Large intestine (tissue), 3 donors: ENCODE measurements around the gene ODAD4. TPM values are rescaled to one million over a fixed set of nuclear protein-coding genes. Genes with fewer than 3 reads are reported as not detected.

Experiments used
- DNase-seq, 2 donors: peaks; one replicate each; pipeline versions ENCODE4 v3.0.0 to v3.0.0-alpha.2; 2013
- H3K27ac ChIP-seq: one replicate; pipeline ENCODE4 v1.5.1; 2013; ENCODE audit warnings: low read length
- H3K27me3 ChIP-seq: 2 replicates; pipeline ENCODE4 v1.6.1; 2013; ENCODE audit warnings: low read length; ENCODE audit not compliant: control insufficient read depth, insufficient read depth
- H3K36me3 ChIP-seq: 2 replicates; pipeline ENCODE4 v1.6.1; 2013; ENCODE audit warnings: low read length; ENCODE audit not compliant: control insufficient read depth, insufficient read depth
- H3K4me1 ChIP-seq: one replicate; pipeline ENCODE4 v1.6.1; 2013; ENCODE audit warnings: low read length; ENCODE audit not compliant: control insufficient read depth, insufficient read depth
- H3K4me3 ChIP-seq: one replicate; pipeline ENCODE4 v1.5.1; 2013; ENCODE audit warnings: low read length
- H3K9me3 ChIP-seq: one replicate; pipeline ENCODE4 v1.6.1; 2013; ENCODE audit warnings: mild to moderate bottlenecking, low read depth, low read length, moderate library complexity; ENCODE audit not compliant: control insufficient read depth
- WGBS: methylation state at CpG from one replicate; pipeline ENCODE4 v1.1.5; 2013; ENCODE audit warnings: low lambda C conversion rate; ENCODE audit not compliant: insufficient coverage; 5-methylcytosine and 5-hydroxymethylcytosine counted together
- polyA plus RNA-seq: library from polyadenylated mRNA; unstranded; fragments of 120-200 nt; gene quantifications from one replicate; pipeline ENCODE4 v1.2.1, GENCODE V29; 2013

The ODAD4 gene
- polyA plus RNA-seq, 1 donor: 0.87 TPM

DNA sequence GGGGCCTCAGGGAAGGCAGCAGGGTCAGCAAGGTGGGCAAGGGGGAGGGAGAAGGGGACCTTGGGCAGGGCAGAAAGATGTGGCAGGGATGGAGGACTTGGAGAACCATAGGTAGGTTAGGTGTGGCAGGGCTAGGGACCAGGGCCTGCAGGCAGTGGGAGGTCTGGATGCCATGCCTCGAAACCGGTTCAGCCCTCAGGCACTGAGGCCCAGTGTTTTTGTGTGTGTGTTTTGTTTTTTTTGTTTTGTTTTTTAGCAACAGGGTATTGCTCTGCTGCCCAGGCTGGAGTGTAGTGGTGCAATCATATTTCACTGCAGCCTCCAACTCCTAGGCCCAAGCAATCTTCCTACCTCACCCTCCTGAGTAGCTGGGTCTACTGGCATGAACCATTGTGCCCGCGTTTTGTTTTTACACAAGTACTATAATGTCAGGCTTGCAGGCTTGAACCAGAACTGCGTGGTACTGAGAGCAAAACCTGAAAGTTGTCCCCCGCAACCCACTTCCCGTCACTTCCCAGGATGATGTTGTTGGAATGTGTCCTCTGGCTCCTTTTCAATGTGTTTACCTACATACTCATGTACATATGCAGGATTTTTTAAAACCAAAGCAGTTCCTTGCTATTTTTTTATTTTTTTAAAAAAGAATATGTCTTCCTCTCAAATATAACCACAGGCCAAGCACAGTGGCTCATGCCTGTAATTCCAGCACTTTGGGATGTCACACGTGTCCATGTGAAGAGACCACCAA, 12.4 kb downstream of the ODAD4 start:
- no peaks in the 10 kb centered on the region for H3K27me3 ChIP-seq
- DNase-seq: no peak
- no peak overlapping the region for H3K4me3 ChIP-seq
- no peak overlapping the region for H3K27ac ChIP-seq
- no peaks in the 10 kb centered on the region for H3K9me3 ChIP-seq
- no peaks in the 10 kb centered on the region for H3K36me3 ChIP-seq
- H3K4me1 ChIP-seq: peaks cover 2% of the 10 kb centered on the region
- WGBS: 80% methylated on average over 2 of the region's 8 CpGs

DNA sequence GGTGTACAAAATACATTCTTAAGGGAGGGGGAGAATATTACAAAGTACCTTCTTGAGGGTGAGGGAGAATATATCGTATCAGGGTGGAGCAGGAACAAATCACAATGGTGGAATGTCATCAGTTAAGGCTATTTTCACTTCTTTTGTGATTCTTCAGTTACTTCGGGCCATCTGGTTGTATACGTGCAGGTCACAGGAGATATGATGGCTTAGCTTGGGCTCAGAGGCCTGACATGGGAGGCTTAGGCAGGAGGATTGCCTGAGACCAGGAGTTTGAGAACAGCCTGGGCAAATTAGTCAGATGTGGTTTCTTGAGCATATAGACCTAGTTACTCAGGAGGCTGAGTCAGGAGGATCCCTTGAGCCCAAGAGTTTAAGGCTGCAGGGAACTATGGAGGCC, 13.1 kb downstream of the ODAD4 start:
- Histone ChIP-seq H3K27ac (no peak overlapping the region), H3K27me3 (no peaks in the 10 kb centered on the region), H3K9me3 (no peaks in the 10 kb centered on the region), H3K4me3 (no peak overlapping the region), H3K36me3 (no peaks in the 10 kb centered on the region), H3K4me1 (peaks cover 2% of the 10 kb centered on the region)
- no CpG with 5 or more reads among the region's 3 CpGs for WGBS
- DNase-seq: no peak

DNA sequence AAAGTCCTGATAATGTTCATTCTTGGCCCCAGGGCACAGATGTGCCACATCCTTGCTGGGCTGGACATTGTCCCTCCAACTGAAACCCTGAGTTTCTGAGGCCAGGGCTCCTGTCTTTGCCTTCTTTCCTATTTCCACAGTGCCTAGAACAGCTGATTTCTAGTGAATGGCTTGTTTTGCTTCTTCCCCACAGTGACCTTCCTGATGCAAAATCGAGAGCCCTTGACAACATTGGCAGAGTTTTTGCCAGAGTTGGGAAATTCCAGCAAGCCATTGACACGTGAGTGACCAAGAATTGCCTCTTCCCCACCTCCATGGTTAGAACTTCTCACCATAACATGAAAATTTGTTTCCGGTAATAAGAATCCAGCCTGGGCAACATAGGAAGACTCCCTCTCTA, 14.5 kb downstream of the ODAD4 start:
- H3K9me3 ChIP-seq: no peaks in the 10 kb centered on the region
- H3K27ac ChIP-seq: peak overlapping the region; percentile 20
- DNase-seq: no peak
- WGBS: no CpG with 5 or more reads among the region's 3 CpGs
- peaks cover 2% of the 10 kb centered on the region for H3K4me1 ChIP-seq
- H3K4me3 ChIP-seq: no peak overlapping the region
- no peaks in the 10 kb centered on the region for H3K36me3 ChIP-seq
- H3K27me3 ChIP-seq: no peaks in the 10 kb centered on the region

DNA sequence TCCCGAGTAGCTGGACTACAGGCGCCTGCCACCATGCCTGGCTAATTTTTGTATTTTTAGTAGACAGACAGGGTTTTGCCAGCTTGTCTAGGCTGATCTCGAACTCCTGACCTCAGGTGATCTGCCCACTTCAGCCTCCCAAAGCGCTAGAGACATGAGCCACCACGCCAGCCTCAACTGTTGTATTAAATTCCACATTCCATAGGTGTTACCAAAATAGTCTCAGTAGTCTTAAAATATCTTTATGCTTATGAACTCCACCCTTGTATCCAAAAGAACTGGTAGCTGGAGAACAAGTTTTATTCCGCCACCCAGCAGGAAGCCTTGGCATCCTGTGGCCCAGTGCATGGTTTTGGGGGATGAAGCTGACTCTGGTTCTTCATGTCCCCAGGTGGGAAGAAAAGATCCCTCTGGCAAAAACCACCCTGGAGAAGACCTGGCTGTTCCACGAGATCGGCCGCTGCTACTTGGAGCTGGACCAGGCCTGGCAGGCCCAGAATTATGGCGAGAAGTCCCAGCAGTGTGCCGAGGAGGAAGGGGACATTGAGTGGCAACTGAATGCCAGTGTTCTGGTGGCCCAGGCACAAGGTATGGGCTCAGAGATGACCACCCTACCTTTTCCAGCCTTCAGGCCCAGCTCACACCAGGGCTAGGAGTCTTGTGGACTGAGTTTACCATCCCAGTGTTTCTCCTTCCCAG, 18.5 kb downstream of the ODAD4 start:
- no peak for DNase-seq
- no CpG with 5 or more reads among the region's 11 CpGs for WGBS
- H3K27ac ChIP-seq: no peak overlapping the region

DNA sequence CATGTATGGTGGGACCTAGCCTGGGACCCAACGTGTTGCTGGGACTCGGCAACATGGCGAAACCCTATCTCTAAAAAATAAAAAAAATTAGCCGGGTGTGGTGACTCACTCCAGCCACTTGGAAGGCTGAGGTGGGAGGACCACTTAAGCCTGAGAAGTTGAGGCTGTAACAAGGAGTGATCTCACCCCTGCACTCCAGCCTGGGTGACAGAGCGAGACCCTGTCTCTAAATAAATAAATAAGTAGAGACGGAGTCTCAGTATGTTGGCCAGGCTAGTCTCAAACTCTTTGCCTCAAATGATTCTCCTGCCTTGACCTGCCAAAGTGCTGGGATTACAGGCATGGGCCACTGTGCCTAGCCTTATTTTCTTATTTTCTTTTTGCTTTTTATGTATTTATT, 26.1 kb downstream of the ODAD4 start:
- Histone ChIP-seq H3K27me3 (no peaks in the 10 kb centered on the region), H3K9me3 (no peaks in the 10 kb centered on the region), H3K4me1 (peaks cover 15% of the 10 kb centered on the region), H3K36me3 (no peaks in the 10 kb centered on the region), H3K4me3 (no peak overlapping the region), H3K27ac (no peak overlapping the region)
- no peak for DNase-seq
- WGBS: no CpG with 5 or more reads among the region's 6 CpGs

More for the DNA sequence above, 18.5 kb downstream of the ODAD4 start:
- H3K36me3 ChIP-seq: no peaks in the 10 kb centered on the region
- H3K27me3 ChIP-seq: no peaks in the 10 kb centered on the region
- H3K4me1 ChIP-seq: peaks cover 2% of the 10 kb centered on the region
- H3K9me3 ChIP-seq: no peaks in the 10 kb centered on the region
- no peak overlapping the region for H3K4me3 ChIP-seq

DNA sequence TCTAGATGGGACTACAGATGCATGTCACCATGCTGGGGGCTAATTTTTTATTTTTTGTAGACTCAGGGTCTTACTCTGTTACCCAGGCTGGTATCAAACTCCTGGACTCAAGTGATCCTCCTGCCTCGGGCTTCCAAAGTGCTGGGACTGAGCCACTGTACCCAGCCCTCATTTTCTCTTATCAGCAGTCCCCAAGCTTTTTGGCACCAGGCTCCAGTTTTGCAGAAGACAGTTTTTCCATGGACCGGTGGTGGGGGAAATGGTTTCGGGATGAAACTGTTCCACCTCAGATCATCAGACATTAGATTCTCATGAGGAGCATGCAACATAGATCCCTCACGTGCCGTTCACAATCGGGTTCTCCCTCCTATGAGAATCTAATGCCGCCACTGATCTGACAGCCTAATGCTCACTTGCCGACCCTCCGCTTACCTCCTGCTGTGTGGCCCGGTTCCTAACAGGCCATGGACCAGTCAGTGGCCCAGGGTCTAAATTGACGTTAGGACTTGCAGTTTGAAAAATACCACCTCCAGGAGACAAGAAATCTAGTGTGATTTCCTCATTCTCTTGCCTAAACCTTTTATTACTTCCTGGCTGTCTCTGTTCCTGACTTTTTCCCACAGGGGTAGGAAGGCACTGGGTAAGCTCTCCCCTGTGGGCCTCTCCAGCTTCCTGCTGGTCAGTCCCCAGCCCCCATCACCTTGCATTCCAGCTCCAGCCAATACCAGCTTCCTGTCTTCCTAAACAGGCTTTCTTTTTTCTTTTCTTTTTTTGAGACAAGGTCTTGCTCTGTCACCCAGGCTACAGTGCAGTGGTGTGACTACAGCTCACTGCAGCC, 26.8 kb downstream of the ODAD4 start:
- WGBS: 83% methylated on average over 1 of the region's 11 CpGs
- Histone ChIP-seq H3K4me1 (peaks cover 15% of the 10 kb centered on the region), H3K9me3 (no peaks in the 10 kb centered on the region), H3K36me3 (no peaks in the 10 kb centered on the region), H3K27me3 (no peaks in the 10 kb centered on the region), H3K4me3 (no peak overlapping the region), H3K27ac (peak overlapping the region; percentile 45)
- DNase-seq: peak in 1 of 2 donors; percentile 50

DNA sequence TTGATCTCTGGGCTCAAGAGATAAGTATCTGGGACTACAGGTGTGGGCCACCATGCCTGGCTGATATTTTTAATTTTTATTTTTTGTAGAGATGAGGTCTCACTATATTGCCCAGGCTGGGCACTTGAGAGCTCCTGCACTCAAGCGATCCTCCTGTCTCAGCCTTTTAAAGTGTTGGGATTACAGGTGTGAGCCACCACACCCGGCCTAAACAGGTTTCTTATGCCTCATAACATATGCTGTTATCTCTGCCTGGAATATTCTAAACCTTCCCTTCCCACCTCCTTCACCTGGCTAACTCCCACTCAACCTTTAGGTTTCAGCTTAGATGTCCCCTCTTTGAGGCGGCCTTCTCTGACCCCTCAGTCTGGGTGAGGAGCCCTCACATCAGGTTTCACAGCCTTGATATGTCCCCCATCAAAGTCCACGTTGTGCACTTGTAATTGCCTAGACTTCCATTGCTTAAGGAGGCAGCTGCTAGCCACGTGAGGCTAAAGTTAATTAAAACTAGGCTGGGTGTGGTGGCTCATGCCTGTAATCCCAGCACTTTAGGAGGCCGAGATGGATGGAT, 27.5 kb downstream of the ODAD4 start:
- no peaks in the 10 kb centered on the region for H3K36me3 ChIP-seq
- H3K27me3 ChIP-seq: no peaks in the 10 kb centered on the region
- no peaks in the 10 kb centered on the region for H3K9me3 ChIP-seq
- H3K27ac ChIP-seq: peak overlapping the region; percentile 45
- no CpG with 5 or more reads among the region's 6 CpGs for WGBS
- DNase-seq: peak in 1 of 2 donors; percentile 75
- H3K4me1 ChIP-seq: peaks cover 20% of the 10 kb centered on the region
- no peak overlapping the region for H3K4me3 ChIP-seq

DNA sequence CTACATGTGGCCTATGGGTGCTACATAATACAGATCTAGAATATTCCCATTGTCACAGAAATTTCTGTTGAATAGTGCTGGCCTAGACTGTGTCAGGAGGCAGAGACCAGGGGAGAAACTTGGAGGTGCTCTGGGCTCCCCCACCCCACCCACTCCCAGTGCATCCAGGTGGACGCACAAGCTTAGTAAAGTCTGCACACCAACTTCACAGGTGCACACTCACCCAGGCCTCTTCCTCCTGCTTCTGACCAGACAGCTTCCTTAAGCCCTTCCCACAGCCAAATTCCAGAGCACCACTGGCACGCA, 28.6 kb downstream of the ODAD4 start:
- no peak overlapping the region for H3K27ac ChIP-seq
- DNase-seq: no peak
- no peaks in the 10 kb centered on the region for H3K27me3 ChIP-seq
- peaks cover 20% of the 10 kb centered on the region for H3K4me1 ChIP-seq
- no peak overlapping the region for H3K4me3 ChIP-seq
- H3K36me3 ChIP-seq: no peaks in the 10 kb centered on the region
- WGBS: no CpG with 5 or more reads among the region's 2 CpGs
- no peaks in the 10 kb centered on the region for H3K9me3 ChIP-seq

DNA sequence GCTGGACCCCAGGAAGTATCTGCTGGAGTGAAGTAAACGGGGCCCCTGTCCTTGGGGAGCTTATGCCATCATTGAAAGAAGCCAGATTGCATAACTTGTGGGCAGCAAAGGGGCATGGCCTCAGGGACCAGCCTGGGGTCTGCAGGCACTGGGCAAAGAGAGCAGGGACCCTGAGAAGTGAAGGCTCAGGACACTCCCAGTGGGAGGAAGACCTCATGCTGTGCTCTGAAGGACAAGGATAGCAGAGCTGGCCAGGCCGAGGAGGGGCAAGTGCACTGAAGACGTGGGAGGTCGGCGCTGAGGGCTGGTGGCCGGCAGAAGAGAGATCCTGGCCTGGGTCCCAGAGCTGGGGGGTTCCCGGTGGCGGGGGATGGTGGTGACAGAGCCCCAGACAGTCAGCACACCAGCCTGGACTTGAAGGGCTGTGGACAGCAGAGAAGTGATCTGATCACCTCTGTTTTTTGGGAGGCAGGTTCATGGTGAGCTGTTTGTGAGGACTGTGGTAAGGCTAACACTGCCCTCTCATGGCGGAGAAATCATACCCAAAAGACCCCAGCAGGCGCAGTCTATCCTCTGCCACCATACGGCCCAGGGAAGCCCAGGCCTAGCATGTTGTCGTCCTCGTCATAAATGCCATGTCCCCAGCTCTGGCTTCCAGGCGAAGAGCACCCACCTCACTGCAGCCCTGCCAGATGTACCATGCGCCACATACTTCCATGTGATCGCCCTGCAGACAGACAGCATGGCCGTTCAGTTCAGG, 29.1 kb downstream of the ODAD4 start:
- H3K36me3 ChIP-seq: no peaks in the 10 kb centered on the region
- no peaks in the 10 kb centered on the region for H3K9me3 ChIP-seq
- H3K4me1 ChIP-seq: peaks cover 20% of the 10 kb centered on the region
- no peaks in the 10 kb centered on the region for H3K27me3 ChIP-seq
- no peak overlapping the region for H3K4me3 ChIP-seq
- no peak overlapping the region for H3K27ac ChIP-seq
- 80% methylated on average over 1 of the region's 17 CpGs for WGBS
- peak in 1 of 2 donors; percentile 30 for DNase-seq

DNA sequence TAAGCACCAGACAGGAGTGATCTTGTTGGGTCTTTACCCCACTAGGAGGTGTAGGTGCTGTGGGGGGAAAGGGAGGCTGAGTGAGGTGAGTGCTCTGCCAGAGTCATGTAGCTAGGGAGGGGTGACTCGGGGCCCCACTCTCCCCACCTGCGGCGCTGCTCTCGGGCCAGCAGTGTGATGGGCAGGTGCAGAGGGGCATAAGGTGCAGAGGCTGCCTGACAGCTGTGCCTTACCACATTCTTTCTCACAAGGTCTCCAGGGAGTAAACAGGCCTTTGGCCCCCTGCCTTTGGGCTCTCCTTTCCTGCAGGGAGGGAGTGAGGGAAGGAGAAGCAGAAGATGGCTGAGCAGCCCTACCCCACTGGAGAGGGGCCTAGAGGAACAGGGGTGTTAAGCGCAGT, 31.7 kb downstream of the ODAD4 start:
- WGBS: no CpG with 5 or more reads among the region's 5 CpGs
- H3K27me3 ChIP-seq: no peaks in the 10 kb centered on the region
- peaks cover 23% of the 10 kb centered on the region for H3K4me1 ChIP-seq
- no peaks in the 10 kb centered on the region for H3K36me3 ChIP-seq
- no peaks in the 10 kb centered on the region for H3K9me3 ChIP-seq
- DNase-seq: peak in 1 of 2 donors; percentile 32
- no peak overlapping the region for H3K4me3 ChIP-seq
- no peak overlapping the region for H3K27ac ChIP-seq
